ENCODE data around the gene CNKSR3.

DNA sequence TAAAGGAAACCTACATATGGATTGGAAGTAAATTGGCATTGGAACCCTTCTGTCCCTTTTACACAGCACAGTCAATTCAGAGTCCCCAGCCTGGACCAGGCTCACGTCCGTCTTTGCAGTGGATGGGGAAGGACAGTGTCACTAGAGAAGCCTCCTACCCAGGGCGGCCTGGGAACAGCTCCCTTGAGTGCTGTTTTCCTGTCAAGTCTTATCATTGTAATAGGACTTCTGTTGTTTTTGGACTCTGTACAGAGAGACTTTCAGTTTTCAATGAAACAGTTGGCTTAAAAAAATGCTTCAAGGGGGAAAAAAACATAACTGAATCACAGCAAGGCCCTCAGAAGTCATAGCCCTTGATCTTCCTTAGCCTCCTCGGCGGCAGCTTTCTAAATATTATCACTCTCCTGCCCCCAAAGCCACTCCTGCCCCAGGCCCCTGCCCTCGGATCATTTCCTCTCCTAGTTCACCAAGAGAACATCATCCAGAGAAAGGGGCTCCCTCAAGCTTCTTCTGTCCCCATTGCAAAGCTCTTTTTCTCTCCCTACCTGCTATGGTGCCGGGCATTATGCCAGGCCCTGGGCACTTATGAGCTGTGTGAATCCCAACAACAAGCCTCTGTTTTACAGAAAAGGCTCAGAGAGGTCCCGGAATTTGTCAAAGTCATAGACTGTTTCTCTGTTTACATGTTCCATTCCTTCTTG lies 37.8 kb upstream of the CNKSR3 start:
- TF ChIP-seq CTCF (IDR thresholded peaks at IDR 0.05; ENCODE audit: low read length) (no peak), EZH2 (IDR thresholded peaks at IDR 0.05; ENCODE audit: borderline replicate concordance, low read length) (no peak)
